Fibroblast of the aortic adventitia (primary cell): ENCODE results near the gene LUZP2. TPM values are rescaled to one million over a fixed set of nuclear protein-coding genes. Genes with fewer than 3 reads are reported as not detected.

Experiments used
- DNase-seq: peaks from one replicate; pipeline ENCODE4 v3.0.0-alpha.2; 2010; ENCODE audit warnings: low read depth
- H3K4me3 ChIP-seq: 2 replicates; pipeline ENCODE4 v1.5.1; 2011; ENCODE audit warnings: low read depth, mild to moderate bottlenecking, control low read depth, low read length, moderate library complexity
- total RNA-seq: library from RNA; depleted of rRNA; stranded (reverse); fragments of >200 nt; gene quantifications from 2 replicates; pipeline ENCODE4 v1.2.3, GENCODE V29; 2012; ENCODE audit warnings: low replicate concordance
- TF ChIP-seq, protein P1 (sequence below): IDR thresholded peaks from 2 replicates; pipeline ENCODE4 v1.5.1; 2011; ENCODE audit warnings: mild to moderate bottlenecking, low read length, control low read depth, inconsistent platforms; ENCODE audit not compliant: insufficient read depth

LUZP2 gene
- total RNA-seq, 1 donor: 20.6 TPM

- TF ChIP-seq, protein P1, sequence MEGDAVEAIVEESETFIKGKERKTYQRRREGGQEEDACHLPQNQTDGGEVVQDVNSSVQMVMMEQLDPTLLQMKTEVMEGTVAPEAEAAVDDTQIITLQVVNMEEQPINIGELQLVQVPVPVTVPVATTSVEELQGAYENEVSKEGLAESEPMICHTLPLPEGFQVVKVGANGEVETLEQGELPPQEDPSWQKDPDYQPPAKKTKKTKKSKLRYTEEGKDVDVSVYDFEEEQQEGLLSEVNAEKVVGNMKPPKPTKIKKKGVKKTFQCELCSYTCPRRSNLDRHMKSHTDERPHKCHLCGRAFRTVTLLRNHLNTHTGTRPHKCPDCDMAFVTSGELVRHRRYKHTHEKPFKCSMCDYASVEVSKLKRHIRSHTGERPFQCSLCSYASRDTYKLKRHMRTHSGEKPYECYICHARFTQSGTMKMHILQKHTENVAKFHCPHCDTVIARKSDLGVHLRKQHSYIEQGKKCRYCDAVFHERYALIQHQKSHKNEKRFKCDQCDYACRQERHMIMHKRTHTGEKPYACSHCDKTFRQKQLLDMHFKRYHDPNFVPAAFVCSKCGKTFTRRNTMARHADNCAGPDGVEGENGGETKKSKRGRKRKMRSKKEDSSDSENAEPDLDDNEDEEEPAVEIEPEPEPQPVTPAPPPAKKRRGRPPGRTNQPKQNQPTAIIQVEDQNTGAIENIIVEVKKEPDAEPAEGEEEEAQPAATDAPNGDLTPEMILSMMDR: no peak
- no peak overlapping the region for H3K4me3 ChIP-seq
- no peak for DNase-seq
Measured at GRCh38 chr11:24489477-24489876, 7.4 kb upstream of the LUZP2 start.

- peak overlapping the region; percentile 63 for H3K4me3 ChIP-seq
- peak; percentile 16 for DNase-seq
- TF ChIP-seq, protein P1: no peak
Measured at GRCh38 chr11:24496386-24496735, 492 bp upstream of the LUZP2 start.

DNA sequence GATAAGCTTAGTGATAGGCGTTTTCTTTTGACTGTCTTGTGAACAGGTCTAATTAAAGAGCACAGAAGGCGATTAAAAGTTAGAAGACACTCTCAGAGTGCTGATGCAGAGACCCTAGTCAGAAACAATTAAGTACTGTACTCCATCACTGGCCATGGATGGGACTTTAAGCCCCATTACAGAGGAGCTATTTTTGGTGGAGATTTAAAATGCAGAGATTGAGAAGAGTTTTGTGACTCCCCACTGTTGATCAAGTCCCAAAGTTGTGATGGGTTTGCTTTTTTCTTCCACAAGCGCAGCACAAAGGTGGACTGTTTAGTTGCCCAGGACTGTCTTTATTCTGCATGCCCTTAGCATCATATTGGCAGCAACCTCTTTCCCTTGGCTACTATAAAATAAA is 978 bp downstream of the LUZP2 start:
- no peak for DNase-seq
- H3K4me3 ChIP-seq: no peak overlapping the region
- TF ChIP-seq, protein P1: no peak

- no peak overlapping the region for H3K4me3 ChIP-seq
- DNase-seq: no peak
- TF ChIP-seq, protein P1: no peak
Measured at GRCh38 chr11:24502425-24502824, 5.6 kb downstream of the LUZP2 start.

DNA sequence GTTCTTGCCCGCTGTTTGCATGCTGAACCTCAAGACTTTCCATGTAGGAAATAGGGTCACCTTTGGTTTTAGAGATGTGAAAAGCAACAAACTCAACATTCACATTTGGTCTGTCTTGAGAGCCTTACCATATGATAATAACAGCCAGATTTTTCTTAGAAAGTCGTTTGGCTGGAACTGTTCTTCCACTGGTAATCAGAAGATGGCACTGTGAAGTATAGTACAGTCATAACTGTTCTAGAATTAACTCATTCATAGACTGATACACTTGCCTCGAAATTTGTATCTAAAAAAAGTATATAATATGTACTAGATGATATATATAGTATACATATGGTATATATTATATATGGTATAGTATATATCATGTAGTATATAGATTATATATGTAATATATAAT is 12.3 kb downstream of the LUZP2 start:
- peak; percentile 25 for DNase-seq
- H3K4me3 ChIP-seq: no peak overlapping the region
- TF ChIP-seq, protein P1: peak; percentile 33

DNA sequence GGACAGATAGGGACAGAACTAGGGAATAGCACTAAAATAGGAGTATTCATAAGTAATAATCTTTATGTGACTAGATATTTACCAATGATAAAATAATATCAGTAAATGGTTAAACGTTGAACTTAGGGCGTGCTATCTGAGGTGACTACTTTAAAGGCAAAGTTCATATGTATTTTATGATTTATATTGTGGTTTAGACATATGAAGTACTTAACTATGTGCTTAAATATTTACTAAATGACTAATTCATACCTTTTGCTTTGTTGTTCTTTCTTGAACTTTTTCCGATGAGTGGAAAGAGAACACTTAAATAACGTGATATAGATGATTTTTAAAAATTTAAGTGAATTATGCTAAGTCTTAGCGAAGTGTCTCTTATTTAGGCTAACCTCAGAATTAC is 14.7 kb downstream of the LUZP2 start:
- H3K4me3 ChIP-seq: no peak overlapping the region
- TF ChIP-seq, protein P1: no peak
- no peak for DNase-seq

- no peak for DNase-seq
- TF ChIP-seq, protein P1: no peak
- H3K4me3 ChIP-seq: no peak overlapping the region
Measured at GRCh38 chr11:24513479-24514218, 16.8 kb downstream of the LUZP2 start.
